Osteoblast (primary cell): Measurements from ENCODE around the gene ZNF491. TPM values are rescaled to one million over a fixed set of nuclear protein-coding genes. Genes with fewer than 3 reads are reported as not detected.

Experiments
- DNase-seq: peaks from one replicate; pipeline ENCODE4 v3.0.0; 2011; ENCODE audit warnings: low spot score, mixed read lengths; ENCODE audit not compliant: insufficient read length; ENCODE audit errors: missing footprints
- H2AFZ ChIP-seq: 2 replicates; pipeline ENCODE4 v1.6.0; 2011; ENCODE audit warnings: mild to moderate bottlenecking, low read length
- H3K27ac ChIP-seq: 2 replicates; pipeline ENCODE4 v1.5.1; 2011; ENCODE audit warnings: mild to moderate bottlenecking, low read depth, low read length, moderate library complexity
- H3K27me3 ChIP-seq: 2 replicates; pipeline ENCODE4 v1.6.0; 2012; ENCODE audit warnings: mild to moderate bottlenecking, control low read depth, inconsistent platforms, low read length, moderate library complexity; ENCODE audit not compliant: insufficient read depth
- H3K36me3 ChIP-seq: 2 replicates; pipeline ENCODE4 v1.5.1; 2011; ENCODE audit warnings: mild to moderate bottlenecking, low read length, control low read depth, moderate library complexity; ENCODE audit not compliant: insufficient read depth
- H3K4me1 ChIP-seq: 2 replicates; pipeline ENCODE4 v1.5.1; 2011; ENCODE audit warnings: mild to moderate bottlenecking, low read length, control low read depth, moderate library complexity; ENCODE audit not compliant: insufficient read depth
- H3K4me2 ChIP-seq: 2 replicates; pipeline ENCODE4 v1.6.0; 2011; ENCODE audit warnings: mild to moderate bottlenecking, low read length; ENCODE audit not compliant: insufficient read depth
- H3K4me3 ChIP-seq: fragments of 200-600 bp; sonication (generic); 3 replicates; pipeline ENCODE4 v1.5.1; 2012; ENCODE audit warnings: mild to moderate bottlenecking, low read length, inconsistent platforms; ENCODE audit not compliant: insufficient read depth
- H3K79me2 ChIP-seq: 2 replicates; pipeline ENCODE4 v1.6.0; 2012; ENCODE audit warnings: mild to moderate bottlenecking, low read length, control low read depth, inconsistent platforms; ENCODE audit not compliant: insufficient read depth
- H3K9me3 ChIP-seq: 2 replicates; pipeline ENCODE4 v1.5.1; 2011; ENCODE audit warnings: low read depth, low read length, control low read depth
- H4K20me1 ChIP-seq: 2 replicates; pipeline ENCODE4 v1.6.0; 2012; ENCODE audit warnings: mild to moderate bottlenecking, low read length, control low read depth; ENCODE audit not compliant: insufficient read depth
- total RNA-seq: library from RNA; depleted of rRNA; stranded (reverse); fragments of >200 nt; gene quantifications from 2 replicates; pipeline ENCODE4 v1.2.3, GENCODE V29; 2012
- TF ChIP-seq, protein P1 (sequence below): IDR thresholded peaks from 2 replicates; pipeline ENCODE4 v1.5.1; 2011; ENCODE audit warnings: mild to moderate bottlenecking, low read depth, low read length, moderate library complexity; ENCODE audit errors: extremely low read depth

Gene ZNF491
- total RNA-seq, 1 donor = 4.3 TPM

DNA sequence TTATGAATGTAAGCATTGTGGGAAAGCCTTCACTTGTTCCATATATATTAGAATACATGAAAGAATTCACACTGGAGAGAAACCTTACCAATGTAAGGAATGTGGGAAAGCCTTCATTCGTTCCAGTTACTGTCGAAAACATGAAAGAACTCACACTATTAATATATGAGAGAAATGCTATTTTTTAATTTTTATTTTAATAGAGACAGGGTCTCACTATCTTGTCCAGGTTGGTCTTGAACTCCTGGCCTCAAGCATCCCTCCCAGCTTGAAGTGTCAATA lies 8.7 kb downstream of the ZNF491 start:
- Histone ChIP-seq H3K79me2 (no peaks in the 10 kb centered on the region), H4K20me1 (no peaks in the 10 kb centered on the region), H3K4me3 (no peak overlapping the region), H3K4me1 (no peaks in the 10 kb centered on the region), H3K9me3 (peaks cover 44% of the 10 kb centered on the region), H3K36me3 (peaks cover 5% of the 10 kb centered on the region), H2AFZ (no peak overlapping the region), H3K4me2 (no peak overlapping the region), H3K27me3 (no peaks in the 10 kb centered on the region), H3K27ac (no peak overlapping the region)
- TF ChIP-seq, protein P1, sequence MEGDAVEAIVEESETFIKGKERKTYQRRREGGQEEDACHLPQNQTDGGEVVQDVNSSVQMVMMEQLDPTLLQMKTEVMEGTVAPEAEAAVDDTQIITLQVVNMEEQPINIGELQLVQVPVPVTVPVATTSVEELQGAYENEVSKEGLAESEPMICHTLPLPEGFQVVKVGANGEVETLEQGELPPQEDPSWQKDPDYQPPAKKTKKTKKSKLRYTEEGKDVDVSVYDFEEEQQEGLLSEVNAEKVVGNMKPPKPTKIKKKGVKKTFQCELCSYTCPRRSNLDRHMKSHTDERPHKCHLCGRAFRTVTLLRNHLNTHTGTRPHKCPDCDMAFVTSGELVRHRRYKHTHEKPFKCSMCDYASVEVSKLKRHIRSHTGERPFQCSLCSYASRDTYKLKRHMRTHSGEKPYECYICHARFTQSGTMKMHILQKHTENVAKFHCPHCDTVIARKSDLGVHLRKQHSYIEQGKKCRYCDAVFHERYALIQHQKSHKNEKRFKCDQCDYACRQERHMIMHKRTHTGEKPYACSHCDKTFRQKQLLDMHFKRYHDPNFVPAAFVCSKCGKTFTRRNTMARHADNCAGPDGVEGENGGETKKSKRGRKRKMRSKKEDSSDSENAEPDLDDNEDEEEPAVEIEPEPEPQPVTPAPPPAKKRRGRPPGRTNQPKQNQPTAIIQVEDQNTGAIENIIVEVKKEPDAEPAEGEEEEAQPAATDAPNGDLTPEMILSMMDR = no peak
- DNase-seq = no peak

DNA sequence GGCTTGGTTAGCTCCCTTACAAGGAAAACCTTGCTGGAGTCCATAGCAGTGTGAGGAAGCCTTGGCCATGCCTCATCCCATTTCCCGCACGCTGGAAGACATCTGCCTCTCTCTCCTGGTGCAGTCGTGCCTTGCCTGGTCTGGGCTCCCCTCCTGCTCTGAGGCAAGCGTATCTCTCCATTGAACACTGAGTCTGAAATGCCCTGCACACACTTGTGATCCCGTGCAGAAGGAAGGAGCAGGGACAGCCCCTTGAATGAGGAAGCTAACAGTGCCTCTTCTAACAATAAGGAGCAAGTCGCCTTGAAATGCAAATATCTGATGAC lies 15.3 kb downstream of the ZNF491 start:
- Histone ChIP-seq H3K4me3 (peak overlapping the region; percentile 96), H2AFZ (peak overlapping the region; percentile 99), H3K27ac (no peak overlapping the region), H3K36me3 (no peaks in the 10 kb centered on the region), H3K79me2 (peaks cover 21% of the 10 kb centered on the region), H3K9me3 (peaks cover 5% of the 10 kb centered on the region), H3K27me3 (no peaks in the 10 kb centered on the region), H3K4me1 (peaks cover 5% of the 10 kb centered on the region), H3K4me2 (peak overlapping the region; percentile 88), H4K20me1 (no peaks in the 10 kb centered on the region)
- TF ChIP-seq, protein P1 = no peak
- peak; percentile 74 for DNase-seq

DNA sequence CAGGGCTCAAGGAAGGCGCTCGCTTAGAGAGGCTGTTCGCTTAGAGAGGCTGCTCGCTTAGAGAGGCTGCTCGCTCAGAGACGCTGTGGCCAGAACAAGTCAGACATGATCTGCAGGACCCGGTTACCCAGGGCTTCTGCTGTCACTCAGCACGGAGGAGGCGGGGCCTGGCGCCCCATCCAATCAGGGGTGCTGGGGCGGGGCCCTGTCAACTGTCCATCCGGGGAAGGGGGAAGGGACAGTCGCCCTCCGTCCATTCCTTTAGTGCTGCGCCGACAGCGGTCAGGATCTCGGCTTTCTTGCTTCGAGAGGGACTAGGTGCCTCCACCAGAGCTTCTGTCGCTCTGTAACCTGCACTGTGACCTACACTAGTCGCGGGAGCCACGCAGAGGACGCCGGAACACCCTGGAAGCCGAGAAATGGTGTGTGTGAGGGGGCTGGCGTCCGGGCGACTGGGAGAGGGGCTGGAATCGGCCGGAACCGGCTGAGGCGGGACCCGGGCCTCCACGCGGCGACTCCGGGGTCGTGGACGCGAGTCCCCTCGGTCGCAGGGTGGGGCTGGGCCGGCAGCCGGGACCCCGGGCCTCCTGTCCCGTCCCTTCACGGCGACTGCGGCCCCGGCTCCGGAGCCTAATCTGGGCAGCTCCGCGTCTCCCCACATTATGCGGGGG lies 15.8 kb downstream of the ZNF491 start, which contains the start of gene ZNF440:
Gene ZNF440 (plus strand): TSS at position 245 of the 671 bp plus-strand sequence. CDS start 175 bp downstream, at position 420.
- H3K27me3 ChIP-seq = no peaks in the 10 kb centered on the region
- peaks cover 21% of the 10 kb centered on the region for H3K79me2 ChIP-seq
- peak within 1 kb of the TSS; percentile 70 for H3K27ac ChIP-seq
- H3K4me3 ChIP-seq = peak within 1 kb of the TSS; percentile 96
- H3K36me3 ChIP-seq = peaks cover 3% of the 10 kb centered on the region
- H4K20me1 ChIP-seq = no peaks in the 10 kb centered on the region
- H3K9me3 ChIP-seq = peaks cover 2% of the 10 kb centered on the region
- H3K4me2 ChIP-seq = peak within 1 kb of the TSS; percentile 88
- peak; percentile 99 for DNase-seq
- TF ChIP-seq, protein P1 = no peak
- H2AFZ ChIP-seq = peak within 1 kb of the TSS; percentile 99
- H3K4me1 ChIP-seq = peaks cover 5% of the 10 kb centered on the region

DNA sequence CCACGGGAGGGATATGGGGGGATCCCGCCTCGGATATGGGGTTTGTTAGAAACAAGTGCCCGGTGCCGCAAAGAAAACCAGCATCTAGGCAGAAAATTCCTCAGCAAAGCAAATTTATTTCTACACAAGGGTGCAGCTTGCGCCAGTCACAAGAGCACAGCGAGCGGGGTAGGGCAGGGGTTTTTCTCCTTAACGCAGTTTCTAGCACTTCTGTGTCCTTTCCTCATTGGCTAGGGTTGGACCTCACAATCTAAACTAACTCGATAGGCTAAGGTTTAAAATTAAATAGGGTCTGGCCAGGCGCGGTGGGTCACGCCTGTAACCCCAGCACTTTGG lies 16.3 kb downstream of the ZNF491 start:
- Histone ChIP-seq H3K79me2 (peaks cover 21% of the 10 kb centered on the region), H3K27me3 (no peaks in the 10 kb centered on the region), H3K27ac (peak overlapping the region; percentile 70), H3K4me2 (peak overlapping the region; percentile 88), H3K9me3 (no peaks in the 10 kb centered on the region), H3K36me3 (peaks cover 8% of the 10 kb centered on the region), H2AFZ (peak overlapping the region; percentile 99), H4K20me1 (no peaks in the 10 kb centered on the region), H3K4me1 (peaks cover 5% of the 10 kb centered on the region), H3K4me3 (peak overlapping the region; percentile 96)
- DNase-seq = peak; percentile 73
- TF ChIP-seq, protein P1 = no peak
